Keratinocyte (primary cell): Measurements from ENCODE around the gene PABPN1. TPM values are rescaled to one million over a fixed set of nuclear protein-coding genes. Genes with fewer than 3 reads are reported as not detected.

ENCODE experiments used
- DNase-seq: peaks from one replicate; pipeline ENCODE4 v3.0.0-alpha.2; 2011; ENCODE audit warnings: low read depth, missing footprints, low spot score
- FAIRE-seq: peaks from 2 replicates; lab custom pipeline; 2011; peaks lifted over from hg19 to GRCh38; lab: Jason Lieb, UNC
- H2AFZ ChIP-seq: 2 replicates; pipeline ENCODE4 v1.6.0; 2012; ENCODE audit warnings: low read length, control low read depth, inconsistent platforms; ENCODE audit not compliant: control insufficient read depth
- H3K27ac ChIP-seq: 2 replicates; pipeline ENCODE4 v1.5.1; 2011; ENCODE audit warnings: low read length; ENCODE audit not compliant: control insufficient read depth, insufficient read depth
- H3K27me3 ChIP-seq: 3 replicates; pipeline ENCODE4 v1.6.0; 2011; ENCODE audit warnings: low read length; ENCODE audit not compliant: control insufficient read depth, insufficient read depth; ENCODE audit errors: extremely low read depth
- H3K36me3 ChIP-seq, 2 experiments: 2 replicates in 1 of 2; 3 replicates in 1 of 2; pipeline ENCODE4 v1.5.1; 2011; ENCODE audit warnings: low read length in 2 of 2, mild to moderate bottlenecking in 1 of 2; ENCODE audit not compliant: control insufficient read depth in 2 of 2, insufficient read depth in 2 of 2; ENCODE audit errors: extremely low read depth in 1 of 2
- H3K4me1 ChIP-seq: 3 replicates; pipeline ENCODE4 v1.5.1; 2011; ENCODE audit warnings: low read length; ENCODE audit not compliant: control insufficient read depth, insufficient read depth; ENCODE audit errors: extremely low read depth
- H3K4me2 ChIP-seq: 3 replicates; pipeline ENCODE4 v1.6.0; 2011; ENCODE audit warnings: low read depth, low read length; ENCODE audit not compliant: control insufficient read depth, insufficient read depth; ENCODE audit errors: extremely low read depth
- H3K4me3 ChIP-seq, 3 experiments: fragments of 200-600 bp in 1 of 3; sonication (generic) in 1 of 3; 2 replicates in 2 of 3; 3 replicates in 1 of 3; pipeline ENCODE4 v1.5.1; 2011 to 2016; ENCODE audit warnings: low read length in 3 of 3, mild to moderate bottlenecking in 3 of 3, control low read depth in 2 of 3, inconsistent platforms in 1 of 3, low read depth in 1 of 3, mixed read lengths in 1 of 3, mixed run types in 1 of 3, moderate library complexity in 1 of 3; ENCODE audit not compliant: control insufficient read depth in 2 of 3, insufficient read depth in 2 of 3; ENCODE audit errors: extremely low read depth in 1 of 3
- H3K79me2 ChIP-seq: 2 replicates; pipeline ENCODE4 v1.6.0; 2012; ENCODE audit warnings: low read length; ENCODE audit not compliant: control insufficient read depth, insufficient read depth
- H3K9ac ChIP-seq: 3 replicates; pipeline ENCODE4 v1.6.0; 2011; ENCODE audit warnings: low read length; ENCODE audit not compliant: control insufficient read depth, insufficient read depth; ENCODE audit errors: extremely low read depth
- H3K9me1 ChIP-seq: 3 replicates; pipeline ENCODE4 v1.6.0; 2011; ENCODE audit warnings: low read length; ENCODE audit not compliant: control insufficient read depth, insufficient read depth; ENCODE audit errors: extremely low read depth
- H3K9me3 ChIP-seq: 2 replicates; pipeline ENCODE4 v1.5.1; 2012; ENCODE audit warnings: low read depth, low read length; ENCODE audit not compliant: control insufficient read depth
- H4K20me1 ChIP-seq: 3 replicates; pipeline ENCODE4 v1.6.0; 2011; ENCODE audit warnings: low read length; ENCODE audit not compliant: control insufficient read depth, insufficient read depth; ENCODE audit errors: extremely low read depth
- EZH2 ChIP-seq: IDR thresholded peaks from one replicate; pipeline ENCODE4 v1.6.1; 2012; ENCODE audit warnings: inconsistent platforms, mild to moderate bottlenecking, low read length, moderate library complexity
- dilution Hi-C: fragments of 300-500 bp; cut with MboI; formaldehyde crosslinking; loops from one replicate; pipeline ENCODE4 v1.7.0; 2020; ENCODE audit warnings: low sequenced_read_pairs; ENCODE audit not compliant: extremely low pct_ligation_motif_present
- polyA plus RNA-seq, 5 experiments: library from polyadenylated mRNA; depleted of rRNA in 3 of 5; stranded (reverse) in 3 of 5; stranded (forward) in 1 of 5; unstranded in 1 of 5; fragments of >200 nt; gene quantifications; 1 replicate in 1 of 5; 2 replicates in 3 of 5; 3 replicates in 1 of 5; pipeline versions ENCODE4 v1.2.1 to v1.2.3, GENCODE V29; 2011 to 2012; ENCODE audit warnings: missing spikeins in 2 of 5, low read depth in 1 of 5, low replicate concordance in 1 of 5
- TF ChIP-seq, protein P1 (sequence below), 3 experiments: IDR thresholded peaks in 1 of 3; conservative IDR thresholded peaks in 1 of 3; optimal IDR thresholded peaks in 1 of 3; 2 replicates in 2 of 3; 3 replicates in 1 of 3; pipeline versions ENCODE3 to v1.5.1; 2011; ENCODE audit warnings: low read length in 3 of 3, mild to moderate bottlenecking in 3 of 3, moderate library complexity in 2 of 3, control low read depth in 1 of 3, inconsistent platforms in 1 of 3; ENCODE audit not compliant: insufficient read depth in 2 of 3; ENCODE audit errors: extremely low read depth in 1 of 3

The PABPN1 gene
- polyA plus RNA-seq, 1 donor (not counting 4 experiments of a cell fraction or from before 2014, with no cell fraction given), result 185 TPM

DNA sequence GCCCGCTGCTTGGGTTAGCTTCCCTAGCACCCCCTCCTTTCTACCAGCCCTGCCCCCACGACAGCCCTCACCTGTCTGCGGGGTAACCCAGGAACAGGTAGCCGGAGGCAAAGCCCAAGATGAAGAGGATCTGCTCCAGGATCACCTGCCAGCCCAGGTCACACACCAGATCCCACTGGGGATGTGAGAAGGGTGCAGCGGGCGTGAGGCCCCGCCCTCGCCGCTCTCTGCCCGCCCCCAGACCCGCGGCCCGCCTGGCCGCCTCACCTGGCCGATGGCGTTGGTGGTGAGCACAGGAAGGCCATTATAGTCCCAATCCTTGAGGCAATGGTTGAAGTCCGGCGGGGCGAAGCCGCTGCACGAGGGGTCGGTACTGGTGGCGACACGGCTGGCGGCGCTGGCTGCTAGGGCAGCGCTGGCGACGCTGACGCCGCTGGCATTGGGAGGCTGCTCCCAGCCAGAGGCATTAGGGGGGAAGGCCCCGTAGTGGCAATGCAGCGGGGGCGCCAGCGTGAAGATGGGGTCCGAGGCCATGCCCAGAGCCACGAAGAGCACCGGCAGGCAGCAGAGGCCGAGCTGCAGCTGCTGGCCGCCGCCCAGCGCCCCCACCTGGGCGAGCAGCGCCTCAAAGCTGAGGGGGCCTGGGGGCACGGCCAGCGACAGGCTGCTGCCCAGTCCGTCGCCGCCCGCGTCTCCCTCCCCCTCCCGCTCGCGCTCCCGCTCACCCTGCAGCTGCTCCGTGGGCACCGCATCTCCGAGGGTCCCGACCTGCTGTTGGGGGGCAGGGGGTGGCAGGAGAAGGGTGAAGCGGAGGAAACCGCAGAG, 30.6 kb downstream of the PABPN1 start:
- Histone ChIP-seq H3K27ac (no peak overlapping the region), H3K9ac (no peak overlapping the region), H3K27me3 (peaks cover 22% of the 10 kb centered on the region), H2AFZ (peak overlapping the region; percentile 53), H3K79me2 (no peaks in the 10 kb centered on the region), H3K9me1 (no peaks in the 10 kb centered on the region), H3K36me3 (no peaks in the 10 kb centered on the region), H3K9me3 (no peaks in the 10 kb centered on the region), H4K20me1 (no peaks in the 10 kb centered on the region), H3K4me2 (peak overlapping the region; percentile 68), H3K4me3 (peak overlapping the region; percentile 38 to 55 (median 40)), H3K4me1 (peaks cover 3% of the 10 kb centered on the region)
- FAIRE-seq (no peak), DNase-seq (no peak)
- dilution Hi-C loops, result no loop called here
- TF ChIP-seq EZH2, result no peak
- TF ChIP-seq, protein P1, sequence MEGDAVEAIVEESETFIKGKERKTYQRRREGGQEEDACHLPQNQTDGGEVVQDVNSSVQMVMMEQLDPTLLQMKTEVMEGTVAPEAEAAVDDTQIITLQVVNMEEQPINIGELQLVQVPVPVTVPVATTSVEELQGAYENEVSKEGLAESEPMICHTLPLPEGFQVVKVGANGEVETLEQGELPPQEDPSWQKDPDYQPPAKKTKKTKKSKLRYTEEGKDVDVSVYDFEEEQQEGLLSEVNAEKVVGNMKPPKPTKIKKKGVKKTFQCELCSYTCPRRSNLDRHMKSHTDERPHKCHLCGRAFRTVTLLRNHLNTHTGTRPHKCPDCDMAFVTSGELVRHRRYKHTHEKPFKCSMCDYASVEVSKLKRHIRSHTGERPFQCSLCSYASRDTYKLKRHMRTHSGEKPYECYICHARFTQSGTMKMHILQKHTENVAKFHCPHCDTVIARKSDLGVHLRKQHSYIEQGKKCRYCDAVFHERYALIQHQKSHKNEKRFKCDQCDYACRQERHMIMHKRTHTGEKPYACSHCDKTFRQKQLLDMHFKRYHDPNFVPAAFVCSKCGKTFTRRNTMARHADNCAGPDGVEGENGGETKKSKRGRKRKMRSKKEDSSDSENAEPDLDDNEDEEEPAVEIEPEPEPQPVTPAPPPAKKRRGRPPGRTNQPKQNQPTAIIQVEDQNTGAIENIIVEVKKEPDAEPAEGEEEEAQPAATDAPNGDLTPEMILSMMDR (optimal IDR thresholded peaks at IDR 0.05 in 1 of 3, IDR thresholded peaks at IDR 0.05 in 1 of 3, conservative IDR thresholded peaks at IDR 0.05 in 1 of 3; ENCODE audit: extremely low read depth in 1 of 3, insufficient read depth in 2 of 3, low read length in 3 of 3), result peak in 1 of 3 experiments; percentile 26

DNA sequence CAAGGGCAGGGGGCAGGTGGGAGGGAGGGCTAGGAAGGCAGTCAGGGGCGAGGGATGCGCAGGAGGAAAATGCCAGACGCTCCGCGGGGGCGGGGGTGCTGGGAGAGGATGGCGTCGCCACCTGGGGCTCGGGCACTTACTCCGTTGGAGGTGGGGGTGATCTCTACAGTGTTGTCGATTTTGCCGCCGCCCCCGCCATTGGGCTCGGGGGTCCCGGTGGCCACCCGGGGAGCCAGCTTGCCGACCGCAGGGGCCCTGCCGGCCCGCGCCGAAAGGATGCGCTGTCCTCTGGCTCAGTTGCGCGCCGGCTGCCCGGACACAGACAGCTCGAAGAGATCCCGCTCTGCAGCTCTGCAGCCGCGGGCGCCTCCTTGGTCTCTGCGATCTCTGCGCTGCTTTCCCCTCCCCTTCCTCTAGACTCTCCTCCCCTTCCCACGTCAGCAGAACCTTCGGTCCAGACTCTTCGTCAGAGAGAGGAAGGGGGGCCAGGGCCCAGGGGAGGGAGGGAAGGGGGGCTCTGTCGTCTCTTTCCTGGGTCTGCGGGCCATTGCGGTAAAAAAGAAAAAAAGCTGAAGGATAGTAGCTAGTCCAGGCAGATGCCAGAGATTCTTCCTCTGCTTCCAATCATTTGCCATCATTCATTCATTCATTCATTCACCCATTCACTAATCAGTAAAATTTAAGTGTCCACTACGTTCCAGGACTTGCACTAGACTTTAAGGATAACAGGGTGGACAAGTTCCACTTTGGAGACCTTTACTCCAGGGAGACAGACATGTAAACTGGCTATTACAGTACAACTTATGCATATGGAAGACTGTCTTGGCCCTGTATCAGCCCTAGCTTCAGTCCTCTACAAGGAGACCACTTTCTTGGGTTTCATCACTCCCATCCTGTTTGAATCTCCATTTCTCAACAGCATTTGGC, 31.5 kb downstream of the PABPN1 start, which contains the start of gene SLC22A17:
Gene SLC22A17, minus strand, starts transcription at position 382 of the 927 bp plus-strand sequence.
- Histone ChIP-seq H3K36me3 (peaks cover 0 to 2% of the 10 kb centered on the region in 2 experiments), H4K20me1 (no peaks in the 10 kb centered on the region), H3K27ac (no peak within 1 kb of the TSS), H3K9ac (no peak within 1 kb of the TSS), H3K4me3 (peak within 1 kb of the TSS; percentile 38 to 55 (median 40)), H3K4me1 (peaks cover 3% of the 10 kb centered on the region), H3K9me3 (no peaks in the 10 kb centered on the region), H3K4me2 (peak within 1 kb of the TSS; percentile 68), H2AFZ (peak within 1 kb of the TSS; percentile 53), H3K27me3 (peaks cover 22% of the 10 kb centered on the region), H3K9me1 (no peaks in the 10 kb centered on the region), H3K79me2 (no peaks in the 10 kb centered on the region)
- dilution Hi-C loops, result no loop called here
- FAIRE-seq (no peak), DNase-seq (no peak)
- no peak for TF ChIP-seq EZH2
- TF ChIP-seq, protein P1 (optimal IDR thresholded peaks at IDR 0.05 in 1 of 3, IDR thresholded peaks at IDR 0.05 in 1 of 3, conservative IDR thresholded peaks at IDR 0.05 in 1 of 3; ENCODE audit: extremely low read depth in 1 of 3, insufficient read depth in 2 of 3, low read length in 3 of 3), result peak in 1 of 3 experiments; percentile 20
